Type B pancreatic cell (in vitro differentiated cells): ENCODE data around the gene ARHGEF7. TPM values are rescaled to one million over a fixed set of nuclear protein-coding genes. Genes with fewer than 3 reads are reported as not detected.

Experiments used
- DNase-seq: peaks from one replicate; pipeline ENCODE4 v3.0.0; 2021; ENCODE audit warnings: mixed read lengths; ENCODE audit not compliant: unreplicated experiment; ENCODE audit errors: extremely low spot score
- H3K27ac Mint-ChIP-seq: 2 replicates; pipeline ENCODE4 v1.8.0; 2021; ENCODE audit warnings: mild to moderate bottlenecking, mixed read lengths
- H3K27me3 Mint-ChIP-seq: 2 replicates; pipeline ENCODE4 v1.8.0; 2021; ENCODE audit warnings: mixed read lengths
- H3K36me3 Mint-ChIP-seq: 2 replicates; pipeline ENCODE4 v1.8.0; 2021; ENCODE audit warnings: mixed read lengths
- H3K4me1 Mint-ChIP-seq: one replicate; pipeline ENCODE4 v1.8.0; 2021; ENCODE audit warnings: mixed read lengths; ENCODE audit not compliant: unreplicated experiment
- H3K4me3 Mint-ChIP-seq: 2 replicates; pipeline ENCODE4 v1.8.0; 2021; ENCODE audit warnings: mild to moderate bottlenecking, mixed read lengths
- H3K9me3 Mint-ChIP-seq: 2 replicates; pipeline ENCODE4 v1.8.0; 2021; ENCODE audit warnings: mixed read lengths
- CTCF ChIP-seq: fragments of 200-600 bp; sonication (generic); conservative IDR thresholded peaks from 2 replicates; pipeline ENCODE4 v1.5.0; 2021; ENCODE audit warnings: antibody characterized with exemption, mild to moderate bottlenecking
- total RNA-seq: library from RNA; stranded (reverse); gene quantifications from 2 replicates; pipeline ENCODE4 v1.2.1, GENCODE V29; 2021; ENCODE audit warnings: low replicate concordance

The ARHGEF7 gene
- total RNA-seq, 1 donor from 2014 or later, result 103 TPM

- Mint-ChIP-seq H3K4me1 (peaks cover 29% of the 10 kb centered on the region), H3K9me3 (no peaks in the 10 kb centered on the region), H3K36me3 (peaks cover 5% of the 10 kb centered on the region), H3K27ac (peak overlapping the region; percentile 92), H3K27me3 (peaks cover 67% of the 10 kb centered on the region), H3K4me3 (peak overlapping the region; percentile 95)
- no peak for DNase-seq
- TF ChIP-seq CTCF, result peak; percentile 13
Measured at GRCh38 chr13:111114362-111115060, 599 bp upstream of the ARHGEF7 start.

GRCh38 chr13:111115965-111116521 is 933 bp downstream of the ARHGEF7 start:
- Mint-ChIP-seq H3K27ac (peak overlapping the region; percentile 98), H3K36me3 (peaks cover 5% of the 10 kb centered on the region), H3K9me3 (no peaks in the 10 kb centered on the region), H3K4me1 (peaks cover 41% of the 10 kb centered on the region), H3K27me3 (peaks cover 53% of the 10 kb centered on the region), H3K4me3 (peak overlapping the region; percentile 97)
- DNase-seq, result no peak
- peak; percentile 28 for TF ChIP-seq CTCF

GRCh38 chr13:111116856-111117255 is 1.7 kb downstream of the ARHGEF7 start:
- Mint-ChIP-seq H3K27ac (no peak overlapping the region), H3K4me3 (peak overlapping the region; percentile 97), H3K4me1 (peaks cover 48% of the 10 kb centered on the region), H3K27me3 (peaks cover 45% of the 10 kb centered on the region), H3K36me3 (peaks cover 5% of the 10 kb centered on the region), H3K9me3 (no peaks in the 10 kb centered on the region)
- TF ChIP-seq CTCF, result no peak
- no peak for DNase-seq

GRCh38 chr13:111117289-111117688 is 2.2 kb downstream of the ARHGEF7 start:
- H3K36me3 Mint-ChIP-seq, result peaks cover 5% of the 10 kb centered on the region
- no peaks in the 10 kb centered on the region for H3K9me3 Mint-ChIP-seq
- H3K4me1 Mint-ChIP-seq, result peaks cover 53% of the 10 kb centered on the region
- peaks cover 41% of the 10 kb centered on the region for H3K27me3 Mint-ChIP-seq
- H3K4me3 Mint-ChIP-seq, result peak overlapping the region; percentile 97
- H3K27ac Mint-ChIP-seq, result peak overlapping the region; percentile 50
- no peak for TF ChIP-seq CTCF
- DNase-seq, result no peak

- TF ChIP-seq CTCF, result no peak
- Mint-ChIP-seq H3K27me3 (peaks cover 35% of the 10 kb centered on the region), H3K4me1 (peaks cover 57% of the 10 kb centered on the region), H3K4me3 (peak overlapping the region; percentile 97), H3K27ac (peak overlapping the region; percentile 50), H3K9me3 (no peaks in the 10 kb centered on the region), H3K36me3 (peaks cover 5% of the 10 kb centered on the region)
- no peak for DNase-seq
Measured at GRCh38 chr13:111117961-111118360, 2.9 kb downstream of the ARHGEF7 start.
